ENCODE measurements around the gene SPATS2L. TPM values are rescaled to one million over a fixed set of nuclear protein-coding genes. Genes with fewer than 3 reads are reported as not detected.

The SPATS2L gene
- total and polyA plus RNA-seq, 2 experiments from 2014 or later: 159 to 202 TPM

- Histone ChIP-seq H3K4me3 (no peak overlapping the region), H3K36me3 (replicated peaks; ENCODE audit: insufficient read depth, low read depth) (no peaks in the 10 kb centered on the region), H3K9me2 (replicated peaks; ENCODE audit: insufficient read depth) (no peaks in the 10 kb centered on the region), H3K27me3 (no peaks in the 10 kb centered on the region), H2AFZ (no peak overlapping the region), H3K79me2 (peaks cover 9% of the 10 kb centered on the region), H4K20me1 (ENCODE audit: insufficient read depth, poor library complexity, severe bottlenecking) (no peaks in the 10 kb centered on the region), H3K4me1 (ENCODE audit: insufficient read depth) (peaks cover 29% of the 10 kb centered on the region), H3K27ac (peak overlapping the region; percentile 41), H3K4me2 (peak overlapping the region; percentile 9), H3K9me3 (ENCODE audit: low read depth) (no peaks in the 10 kb centered on the region)
- WGBS (ENCODE audit: low lambda C conversion rate, missing lambda C conversion rate): 68% methylated on average over 4 of the region's 4 CpGs
- peak; percentile 54 for DNase-seq (ENCODE audit: low spot score)
- no peak for TF ChIP-seq EZH2phosphoT487 (IDR thresholded peaks at IDR 0.05; ENCODE audit: low read depth, severe bottlenecking, unreplicated experiment)
- TF ChIP-seq EZH2 (IDR thresholded peaks at IDR 0.05; ENCODE audit: borderline replicate concordance): no peak
- TF ChIP-seq CTCF (IDR thresholded peaks at IDR 0.05; ENCODE audit: poor library complexity): no peak
These were observed 5.7 kb upstream of the SPATS2L start for GRCh38 chr2:200300638-200301314.

GRCh38 chr2:200301953-200302858 lies 4.3 kb upstream of the SPATS2L start:
- Histone ChIP-seq H3K4me3 (no peak overlapping the region), H3K36me3 (replicated peaks; ENCODE audit: insufficient read depth, low read depth) (no peaks in the 10 kb centered on the region), H3K4me2 (peak overlapping the region; percentile 17), H3K4me1 (ENCODE audit: insufficient read depth) (peaks cover 29% of the 10 kb centered on the region), H3K79me2 (peaks cover 11% of the 10 kb centered on the region), H3K27ac (peak overlapping the region; percentile 89), H2AFZ (no peak overlapping the region), H4K20me1 (ENCODE audit: insufficient read depth, poor library complexity, severe bottlenecking) (no peaks in the 10 kb centered on the region), H3K9me2 (replicated peaks; ENCODE audit: insufficient read depth) (no peaks in the 10 kb centered on the region), H3K9me3 (ENCODE audit: low read depth) (no peaks in the 10 kb centered on the region), H3K27me3 (no peaks in the 10 kb centered on the region)
- no peak for DNase-seq (ENCODE audit: low spot score)
- WGBS (ENCODE audit: low lambda C conversion rate, missing lambda C conversion rate): 66% methylated on average over 3 of the region's 3 CpGs
- no peak for TF ChIP-seq EZH2phosphoT487 (IDR thresholded peaks at IDR 0.05; ENCODE audit: low read depth, severe bottlenecking, unreplicated experiment)
- TF ChIP-seq EZH2 (IDR thresholded peaks at IDR 0.05; ENCODE audit: borderline replicate concordance): no peak
- TF ChIP-seq CTCF (IDR thresholded peaks at IDR 0.05; ENCODE audit: poor library complexity): no peak

- H3K9me3 ChIP-seq (ENCODE audit: low read depth): no peaks in the 10 kb centered on the region
- H3K27me3 ChIP-seq: no peaks in the 10 kb centered on the region
- DNase-seq (ENCODE audit: low spot score): peak; percentile 81
- peak overlapping the region; percentile 89 for H3K27ac ChIP-seq
- H2AFZ ChIP-seq: no peak overlapping the region
- H3K4me2 ChIP-seq: peak overlapping the region; percentile 32
- no peaks in the 10 kb centered on the region for H3K36me3 ChIP-seq (replicated peaks; ENCODE audit: insufficient read depth, low read depth)
- H3K4me1 ChIP-seq (ENCODE audit: insufficient read depth): peaks cover 29% of the 10 kb centered on the region
- H3K4me3 ChIP-seq: no peak overlapping the region
- H3K9me2 ChIP-seq (replicated peaks; ENCODE audit: insufficient read depth): no peaks in the 10 kb centered on the region
- H4K20me1 ChIP-seq (ENCODE audit: insufficient read depth, poor library complexity, severe bottlenecking): no peaks in the 10 kb centered on the region
- peaks cover 20% of the 10 kb centered on the region for H3K79me2 ChIP-seq
- TF ChIP-seq EZH2 (IDR thresholded peaks at IDR 0.05; ENCODE audit: borderline replicate concordance): no peak
- TF ChIP-seq CTCF (IDR thresholded peaks at IDR 0.05; ENCODE audit: poor library complexity): no peak
- no peak for TF ChIP-seq EZH2phosphoT487 (IDR thresholded peaks at IDR 0.05; ENCODE audit: low read depth, severe bottlenecking, unreplicated experiment)
- WGBS (ENCODE audit: low lambda C conversion rate, missing lambda C conversion rate): 77% methylated on average over 9 of the region's 9 CpGs
These were observed 3.4 kb upstream of the SPATS2L start for GRCh38 chr2:200302940-200303727.
